ENCODE measurements around the gene GJC1. TPM values are rescaled to one million over a fixed set of nuclear protein-coding genes. Genes with fewer than 3 reads are reported as not detected.

The GJC1 gene
- total RNA-seq, 1 donor, result 21.1 TPM

DNA sequence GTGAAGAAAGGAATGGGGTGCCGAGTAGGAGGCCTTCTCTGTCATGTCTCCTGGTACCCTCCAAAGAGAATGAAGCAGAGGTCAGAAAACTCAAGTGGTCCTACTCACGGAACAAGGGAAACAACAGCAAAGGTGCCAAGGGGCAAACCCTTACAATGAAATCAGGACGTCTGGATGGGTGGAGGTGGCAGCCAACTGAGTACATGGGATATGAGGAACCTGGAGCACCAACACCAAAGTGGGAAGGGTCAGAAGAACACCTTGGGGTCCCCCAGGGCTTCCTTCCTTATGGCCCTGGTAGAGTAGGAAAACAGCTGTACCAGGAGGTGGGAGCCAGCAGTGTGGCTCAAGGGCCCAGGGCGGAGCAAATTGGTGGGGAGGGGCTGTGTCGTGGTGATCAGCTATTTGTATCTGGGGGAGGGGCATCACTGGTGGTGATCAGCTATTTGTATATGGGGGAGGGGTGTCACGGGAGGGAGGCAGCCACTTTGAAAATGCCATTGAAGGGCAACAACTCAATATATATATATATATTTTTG lies 18.2 kb upstream of the GJC1 start:
- no peak for DNase-seq (ENCODE audit: low read depth)
- H3K4me3 ChIP-seq (ENCODE audit: low read depth, low read length), result no peak overlapping the region
- TF ChIP-seq, protein P1, sequence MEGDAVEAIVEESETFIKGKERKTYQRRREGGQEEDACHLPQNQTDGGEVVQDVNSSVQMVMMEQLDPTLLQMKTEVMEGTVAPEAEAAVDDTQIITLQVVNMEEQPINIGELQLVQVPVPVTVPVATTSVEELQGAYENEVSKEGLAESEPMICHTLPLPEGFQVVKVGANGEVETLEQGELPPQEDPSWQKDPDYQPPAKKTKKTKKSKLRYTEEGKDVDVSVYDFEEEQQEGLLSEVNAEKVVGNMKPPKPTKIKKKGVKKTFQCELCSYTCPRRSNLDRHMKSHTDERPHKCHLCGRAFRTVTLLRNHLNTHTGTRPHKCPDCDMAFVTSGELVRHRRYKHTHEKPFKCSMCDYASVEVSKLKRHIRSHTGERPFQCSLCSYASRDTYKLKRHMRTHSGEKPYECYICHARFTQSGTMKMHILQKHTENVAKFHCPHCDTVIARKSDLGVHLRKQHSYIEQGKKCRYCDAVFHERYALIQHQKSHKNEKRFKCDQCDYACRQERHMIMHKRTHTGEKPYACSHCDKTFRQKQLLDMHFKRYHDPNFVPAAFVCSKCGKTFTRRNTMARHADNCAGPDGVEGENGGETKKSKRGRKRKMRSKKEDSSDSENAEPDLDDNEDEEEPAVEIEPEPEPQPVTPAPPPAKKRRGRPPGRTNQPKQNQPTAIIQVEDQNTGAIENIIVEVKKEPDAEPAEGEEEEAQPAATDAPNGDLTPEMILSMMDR (IDR thresholded peaks at IDR 0.05; ENCODE audit: insufficient read depth, low read length), result no peak

DNA sequence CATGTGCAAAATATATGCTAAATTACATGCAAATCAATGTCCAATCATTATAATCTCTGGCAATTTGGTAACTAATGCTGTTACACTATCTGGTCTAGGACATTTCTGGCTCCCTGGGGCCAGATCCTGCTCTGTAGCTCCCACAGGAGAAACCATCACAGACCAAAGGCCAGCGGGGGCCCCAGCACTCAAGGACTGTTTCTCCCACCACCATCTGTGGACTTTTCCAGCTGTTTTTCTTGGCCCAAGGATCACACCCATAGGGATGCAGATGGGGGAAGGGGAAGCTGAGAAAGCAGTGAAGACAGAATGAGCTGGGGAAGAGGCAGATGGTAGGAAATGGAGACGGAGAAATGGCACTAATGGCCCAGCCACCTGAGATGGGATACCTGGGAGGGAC lies 17.5 kb upstream of the GJC1 start, which contains the start of gene HIGD1B:
HIGD1B (plus strand) TSS at position 298 of the 400 bp plus-strand sequence. CDS start 270 bp downstream, outside the sequence.
- DNase-seq (ENCODE audit: low read depth), result no peak
- H3K4me3 ChIP-seq (ENCODE audit: low read depth, low read length), result no peak within 1 kb of the TSS
- TF ChIP-seq, protein P1 (IDR thresholded peaks at IDR 0.05; ENCODE audit: insufficient read depth, low read length), result no peak

DNA sequence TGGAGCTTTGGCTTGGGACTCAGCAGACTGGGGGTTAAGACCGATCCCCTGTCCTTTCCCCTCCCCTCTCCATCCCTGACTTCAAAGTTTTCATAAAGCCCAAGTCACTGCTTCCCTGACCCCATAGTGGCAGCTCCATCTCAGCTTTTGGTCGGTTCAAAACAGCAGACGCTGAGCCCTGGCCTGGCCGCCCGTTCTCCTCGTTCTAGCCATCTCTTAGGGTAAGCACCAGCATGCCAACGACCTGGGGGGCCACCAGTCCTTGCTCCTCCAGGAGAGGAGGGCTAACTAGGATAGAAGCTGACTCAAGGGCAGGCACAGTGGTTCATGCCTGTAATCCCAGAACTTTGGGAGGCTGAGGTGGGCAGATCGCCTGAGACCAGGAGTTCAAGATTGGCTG lies 16.1 kb upstream of the GJC1 start:
- no peak overlapping the region for H3K4me3 ChIP-seq (ENCODE audit: low read depth, low read length)
- TF ChIP-seq, protein P1 (IDR thresholded peaks at IDR 0.05; ENCODE audit: insufficient read depth, low read length), result no peak
- DNase-seq (ENCODE audit: low read depth), result no peak

DNA sequence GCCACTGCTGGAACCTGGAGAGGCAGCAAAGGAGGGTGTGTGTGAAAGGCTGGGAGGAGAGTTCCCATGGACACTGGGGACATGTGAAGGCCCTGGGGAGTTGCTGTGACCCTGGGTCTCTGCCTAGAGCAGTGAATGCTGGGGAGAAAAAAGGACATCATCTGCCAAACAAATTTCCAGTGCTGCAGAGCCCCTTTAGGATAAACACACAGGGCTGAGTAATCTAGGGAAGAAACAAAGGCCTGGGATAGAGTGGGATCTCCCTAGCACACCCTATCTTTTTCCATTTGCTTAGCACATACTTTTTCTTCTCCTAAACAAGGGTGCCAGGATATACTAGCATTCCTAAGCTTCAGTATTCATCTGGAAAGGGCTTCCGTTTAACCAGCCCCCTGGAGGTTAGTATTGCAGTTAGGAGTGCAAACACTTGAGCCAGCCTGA lies 14.3 kb upstream of the GJC1 start:
- TF ChIP-seq, protein P1 (IDR thresholded peaks at IDR 0.05; ENCODE audit: insufficient read depth, low read length), result peak; percentile 22
- peak; percentile 43 for DNase-seq (ENCODE audit: low read depth)
- no peak overlapping the region for H3K4me3 ChIP-seq (ENCODE audit: low read depth, low read length)

DNA sequence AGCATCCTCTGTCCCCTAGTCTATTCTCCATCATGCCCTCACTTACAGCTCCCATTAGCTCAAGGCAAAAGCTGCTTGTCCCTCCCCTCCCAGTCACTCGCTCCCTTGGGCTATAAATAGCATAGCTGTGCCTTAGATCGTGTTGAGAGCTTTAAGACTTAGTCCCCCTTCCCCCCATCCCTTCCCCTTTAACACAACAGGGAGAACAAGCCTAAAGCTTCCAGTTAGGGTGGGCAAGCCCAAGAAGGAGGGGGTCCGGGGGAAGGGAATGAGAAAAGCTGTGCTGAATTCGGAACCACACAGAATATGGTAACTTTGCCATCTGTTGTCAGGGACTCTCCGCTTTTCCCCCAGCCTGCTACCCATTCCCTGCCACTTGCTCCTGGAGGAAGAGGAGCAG lies 12.7 kb upstream of the GJC1 start:
- TF ChIP-seq, protein P1 (IDR thresholded peaks at IDR 0.05; ENCODE audit: insufficient read depth, low read length), result no peak
- DNase-seq (ENCODE audit: low read depth), result no peak
- no peak overlapping the region for H3K4me3 ChIP-seq (ENCODE audit: low read depth, low read length)

DNA sequence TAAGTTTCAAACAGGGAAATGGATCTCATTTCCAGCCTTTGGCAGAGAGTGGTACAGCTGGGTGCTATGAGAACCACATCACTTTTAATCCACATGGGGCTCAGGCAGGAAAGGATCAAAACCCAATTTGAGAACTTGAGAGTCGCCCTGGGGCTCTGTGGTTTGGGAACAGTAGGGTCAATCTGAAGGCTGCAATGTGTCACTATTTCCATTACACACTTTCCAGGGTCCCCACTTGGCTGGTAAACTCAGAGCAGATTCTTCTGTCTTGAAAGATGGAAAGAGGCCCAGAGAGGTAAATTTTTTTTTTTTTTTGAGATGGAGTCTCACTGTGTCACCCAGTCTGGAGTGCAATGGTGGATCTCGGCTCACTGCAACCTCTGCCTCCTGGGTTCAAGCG lies 10.8 kb upstream of the GJC1 start:
- H3K4me3 ChIP-seq (ENCODE audit: low read depth, low read length), result no peak overlapping the region
- TF ChIP-seq, protein P1 (IDR thresholded peaks at IDR 0.05; ENCODE audit: insufficient read depth, low read length), result no peak
- DNase-seq (ENCODE audit: low read depth), result no peak

DNA sequence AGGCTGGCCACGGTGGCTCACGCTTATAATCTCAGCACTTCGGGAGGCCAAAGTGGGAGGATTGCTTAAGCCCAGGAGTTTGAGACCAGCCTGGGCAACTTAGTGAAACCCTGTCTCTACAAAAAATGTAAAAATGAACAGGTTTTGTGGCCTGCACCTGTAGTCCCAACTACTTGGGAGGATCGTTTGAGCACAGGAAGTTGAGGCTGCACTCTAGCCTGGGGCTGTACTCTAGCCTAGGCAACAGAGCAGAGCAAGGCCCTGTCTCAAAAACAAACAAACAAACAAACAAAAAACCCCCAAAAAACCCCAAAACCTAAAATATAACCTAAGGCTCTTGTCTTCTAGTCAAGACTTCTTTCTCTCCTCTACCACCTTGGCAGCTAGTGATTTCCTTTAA lies 10.2 kb upstream of the GJC1 start:
- TF ChIP-seq, protein P1 (IDR thresholded peaks at IDR 0.05; ENCODE audit: insufficient read depth, low read length), result no peak
- no peak for DNase-seq (ENCODE audit: low read depth)
- H3K4me3 ChIP-seq (ENCODE audit: low read depth, low read length), result no peak overlapping the region
